GM19035 (cell line): ENCODE measurements around the gene RNF207.
"Not testable (repeated sequence)": the region's sequence is repeated elsewhere in the genome, so short reads cannot be mapped to it uniquely, and the experiment has no call there.

ENCODE experiments used
- ATAC-seq: cut with Tn5 transposase; IDR thresholded peaks from one replicate; pipeline ENCODE4 v1.9.1; 2021; ENCODE audit not compliant: unreplicated experiment

Gene RNF207

GRCh38 chr1:6199298-6200187 lies 6.4 kb upstream of the RNF207 start, which contains the start of gene RPL22:
RPL22 (minus strand) TSS chr1:6199595; CDS start chr1:6199573, 22 bp downstream.
- ATAC-seq = peak; percentile 95

- no peak for ATAC-seq
Observed at GRCh38 chr1:6200188-6200809, 5.6 kb upstream of the RNF207 start.

DNA sequence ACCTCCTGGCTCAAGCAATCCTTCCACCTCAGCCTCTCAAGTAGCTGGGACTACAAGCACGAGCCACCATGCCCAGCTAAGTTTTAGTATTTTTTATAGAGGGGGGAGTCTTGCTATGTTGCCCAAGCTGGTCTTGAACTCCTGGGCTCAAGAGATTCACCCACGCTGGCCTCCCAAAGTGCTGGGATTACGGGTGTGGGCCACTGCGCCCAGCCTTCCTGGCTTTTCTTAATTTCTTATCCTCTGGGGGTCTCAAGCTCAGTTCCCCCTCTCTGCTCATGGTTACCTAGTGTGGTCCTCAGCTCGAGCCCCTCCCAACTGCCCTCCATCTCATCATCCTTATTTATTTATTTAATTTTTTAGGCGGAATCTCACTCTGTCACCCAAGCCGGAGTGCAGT lies 3.7 kb upstream of the RNF207 start:
- ATAC-seq = no peak

DNA sequence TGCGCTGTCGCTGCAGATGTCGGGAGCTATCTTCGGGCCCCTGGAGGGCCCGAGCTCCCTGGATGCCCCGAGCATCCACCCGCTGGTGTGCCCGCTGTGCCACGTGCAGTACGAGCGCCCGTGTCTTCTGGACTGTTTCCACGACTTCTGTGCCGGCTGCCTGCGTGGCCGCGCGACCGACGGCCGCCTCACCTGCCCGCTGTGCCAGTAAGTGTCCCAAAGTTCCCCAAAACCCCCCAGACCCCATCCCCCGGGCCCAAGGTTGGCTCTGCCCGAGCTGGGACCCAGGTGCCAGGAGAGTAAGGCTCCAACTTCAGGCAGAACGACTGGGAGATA lies 569 bp downstream of the RNF207 start:
- no peak for ATAC-seq

DNA sequence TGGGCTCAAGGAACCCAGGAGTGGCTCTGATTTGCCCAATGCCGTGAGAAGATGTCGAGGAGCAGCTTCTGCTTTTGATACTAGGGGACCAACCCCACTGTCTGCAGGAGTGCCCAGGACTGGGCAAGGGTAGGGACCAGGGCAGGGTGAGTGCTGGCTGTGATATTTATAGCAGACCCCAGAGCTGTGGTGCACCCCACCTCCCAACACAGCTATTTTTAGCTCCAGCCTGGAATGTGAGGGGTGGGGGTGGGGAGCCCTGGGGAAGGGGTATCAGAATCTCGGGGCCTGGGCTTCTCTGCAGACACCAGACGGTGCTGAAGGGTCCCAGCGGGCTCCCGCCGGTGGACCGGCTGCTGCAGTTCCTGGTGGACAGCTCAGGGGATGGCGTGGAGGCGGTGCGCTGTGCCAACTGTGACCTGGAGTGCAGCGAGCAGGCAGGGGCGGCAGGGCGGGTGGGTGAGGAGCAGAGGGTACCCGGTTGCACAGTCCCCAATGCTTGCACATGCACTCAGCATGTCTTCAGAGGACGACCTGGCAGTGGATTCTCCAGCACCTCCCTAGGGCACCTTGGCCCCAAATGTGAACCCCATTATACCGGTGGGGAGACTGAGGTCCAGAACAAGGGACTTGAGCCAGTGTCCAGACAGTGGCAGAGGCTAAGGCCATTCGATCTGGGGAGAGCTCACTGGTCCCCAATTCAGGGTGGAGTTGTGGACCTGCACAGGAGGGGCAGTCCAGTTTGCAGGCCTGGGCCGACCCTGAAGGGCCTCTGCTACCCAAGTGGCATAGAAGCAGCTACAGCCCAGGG lies 1.4 kb downstream of the RNF207 start:
- no peak for ATAC-seq

DNA sequence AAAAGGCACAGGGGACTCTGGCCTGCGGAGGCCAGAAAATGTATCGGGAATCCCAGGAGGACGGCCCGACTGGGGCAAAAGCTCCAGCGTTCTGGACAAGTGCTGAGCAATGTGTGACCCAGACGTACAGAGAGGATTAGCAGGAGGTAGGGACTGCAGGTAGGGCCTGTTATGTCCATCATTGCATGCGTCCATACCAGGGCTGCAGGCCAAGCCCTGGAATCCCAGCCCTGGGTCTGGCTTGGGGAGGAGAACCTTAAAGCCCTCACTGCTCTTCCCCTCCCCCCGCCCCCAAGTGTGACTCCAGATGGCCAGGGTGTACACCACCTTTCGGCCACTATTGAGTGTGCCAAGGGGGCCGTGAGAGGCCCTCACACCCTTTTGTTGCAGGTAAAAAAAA lies 2.0 kb downstream of the RNF207 start:
- ATAC-seq = no peak

GRCh38 chr1:6208723-6209660 lies 3.1 kb downstream of the RNF207 start:
- ATAC-seq = no peak

DNA sequence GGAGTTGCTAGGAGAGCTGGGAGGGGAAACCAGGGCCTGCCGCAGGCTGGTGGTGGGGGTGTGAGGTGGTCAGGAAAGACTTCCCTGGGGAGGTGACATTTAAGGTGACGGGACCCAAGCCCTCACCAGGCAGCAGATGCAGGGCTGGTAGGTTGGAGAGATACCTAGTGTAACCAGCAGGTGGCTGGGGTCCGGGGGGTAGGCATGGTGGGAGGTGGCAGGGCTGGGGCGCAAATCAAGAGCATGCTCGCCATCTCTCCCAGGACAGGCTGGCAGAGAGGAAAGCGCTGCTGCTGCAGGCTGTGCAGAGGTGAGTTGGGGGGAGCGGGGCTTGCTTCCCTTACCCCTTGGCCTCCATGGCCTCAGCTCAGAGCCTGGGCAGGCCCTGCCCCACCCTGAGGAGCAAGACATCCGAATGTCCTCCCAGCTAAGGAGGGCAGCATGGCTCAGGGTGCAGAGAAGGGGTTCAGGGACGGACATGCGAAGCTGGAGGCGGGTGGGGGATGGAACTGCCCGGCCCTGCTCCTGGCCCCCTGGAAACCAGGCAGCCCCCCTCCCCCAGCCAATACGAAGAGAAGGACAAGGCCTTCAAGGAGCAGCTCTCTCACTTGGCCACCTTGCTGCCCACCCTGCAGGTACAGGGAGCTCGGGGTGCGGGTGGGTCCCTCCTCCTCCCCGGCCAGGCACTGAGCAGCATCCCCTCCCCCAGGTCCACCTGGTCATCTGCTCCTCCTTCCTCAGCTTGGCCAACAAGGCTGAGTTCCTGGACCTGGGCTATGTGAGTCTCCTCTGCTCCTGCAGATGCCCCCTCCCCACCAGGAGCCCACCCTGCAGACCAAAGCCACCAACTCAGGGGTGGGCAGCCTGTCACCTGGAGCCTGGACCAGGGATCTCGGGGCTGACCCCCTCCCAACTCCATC lies 4.0 kb downstream of the RNF207 start:
- ATAC-seq = no peak

DNA sequence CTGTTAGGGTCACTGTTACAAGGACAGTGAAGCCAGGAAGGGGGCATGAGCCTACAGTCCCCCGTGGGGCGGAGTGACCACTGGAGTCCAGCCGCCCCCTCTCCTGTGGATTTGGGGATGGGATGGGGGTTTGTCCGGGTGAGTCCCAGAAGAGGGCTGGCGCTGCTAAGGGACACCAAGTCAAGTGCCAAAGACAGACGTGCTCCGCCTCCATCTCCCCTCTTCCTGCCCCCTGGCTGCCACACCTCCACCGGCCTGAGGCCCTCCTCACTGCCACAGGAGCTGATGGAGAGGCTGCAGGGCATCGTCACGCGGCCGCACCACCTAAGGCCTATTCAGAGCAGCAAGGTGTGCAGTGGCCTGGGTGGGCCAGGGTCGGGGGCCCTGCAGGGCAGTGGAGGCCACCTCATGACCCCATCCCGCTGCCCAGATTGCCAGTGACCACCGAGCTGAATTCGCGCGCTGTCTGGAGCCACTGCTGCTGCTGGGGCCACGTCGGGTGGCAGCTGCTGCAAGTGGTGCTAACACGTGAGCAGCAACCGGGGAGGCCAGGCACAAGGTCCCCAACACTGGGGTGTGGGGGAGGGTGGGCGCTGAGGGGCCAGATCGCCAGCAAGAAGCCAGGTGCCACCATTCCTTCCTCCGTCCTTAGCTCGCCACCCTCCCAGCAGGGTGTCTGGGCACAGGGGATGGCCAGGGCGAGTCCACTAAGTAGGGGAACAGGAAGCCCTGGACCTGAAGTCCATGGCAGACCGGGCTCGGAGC lies 4.9 kb downstream of the RNF207 start:
- no peak for ATAC-seq

- no peak for ATAC-seq
Observed at GRCh38 chr1:6211731-6212130, 5.8 kb downstream of the RNF207 start.

DNA sequence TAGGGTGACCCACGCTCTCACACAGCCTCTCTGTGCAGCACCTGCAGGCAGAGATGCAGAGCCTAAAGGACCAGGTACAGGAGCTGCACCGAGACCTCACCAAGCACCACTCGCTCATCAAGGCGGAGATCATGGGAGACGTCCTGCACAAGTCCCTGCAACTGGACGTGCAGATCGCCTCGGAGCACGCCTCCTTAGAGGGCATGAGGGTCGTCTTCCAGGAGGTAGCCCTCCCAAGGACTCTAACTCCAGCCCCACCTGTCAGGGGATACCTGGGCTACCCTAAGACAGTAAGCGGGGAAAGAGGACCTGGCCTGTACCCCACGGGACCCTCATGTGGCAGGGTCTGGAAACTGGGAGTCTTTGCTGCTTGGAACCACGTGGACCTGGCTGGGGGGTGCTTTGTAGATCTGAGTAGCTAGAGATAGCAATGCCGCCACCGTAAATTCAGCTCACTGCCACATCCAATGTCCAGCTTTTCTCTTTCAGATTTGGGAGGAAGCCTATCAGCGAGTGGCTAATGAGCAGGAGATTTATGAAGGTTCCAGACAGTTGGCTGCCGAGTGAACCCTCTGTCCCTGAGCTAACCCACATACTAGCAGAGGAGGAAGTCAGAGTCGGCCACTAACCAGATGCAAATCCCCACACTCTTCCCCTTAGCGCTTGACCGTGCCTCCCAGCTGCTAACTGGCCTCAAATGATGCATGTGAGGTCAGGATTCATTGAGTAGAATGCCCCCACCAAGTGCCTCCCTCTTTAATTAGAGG lies 6.5 kb downstream of the RNF207 start:
- ATAC-seq = no peak

DNA sequence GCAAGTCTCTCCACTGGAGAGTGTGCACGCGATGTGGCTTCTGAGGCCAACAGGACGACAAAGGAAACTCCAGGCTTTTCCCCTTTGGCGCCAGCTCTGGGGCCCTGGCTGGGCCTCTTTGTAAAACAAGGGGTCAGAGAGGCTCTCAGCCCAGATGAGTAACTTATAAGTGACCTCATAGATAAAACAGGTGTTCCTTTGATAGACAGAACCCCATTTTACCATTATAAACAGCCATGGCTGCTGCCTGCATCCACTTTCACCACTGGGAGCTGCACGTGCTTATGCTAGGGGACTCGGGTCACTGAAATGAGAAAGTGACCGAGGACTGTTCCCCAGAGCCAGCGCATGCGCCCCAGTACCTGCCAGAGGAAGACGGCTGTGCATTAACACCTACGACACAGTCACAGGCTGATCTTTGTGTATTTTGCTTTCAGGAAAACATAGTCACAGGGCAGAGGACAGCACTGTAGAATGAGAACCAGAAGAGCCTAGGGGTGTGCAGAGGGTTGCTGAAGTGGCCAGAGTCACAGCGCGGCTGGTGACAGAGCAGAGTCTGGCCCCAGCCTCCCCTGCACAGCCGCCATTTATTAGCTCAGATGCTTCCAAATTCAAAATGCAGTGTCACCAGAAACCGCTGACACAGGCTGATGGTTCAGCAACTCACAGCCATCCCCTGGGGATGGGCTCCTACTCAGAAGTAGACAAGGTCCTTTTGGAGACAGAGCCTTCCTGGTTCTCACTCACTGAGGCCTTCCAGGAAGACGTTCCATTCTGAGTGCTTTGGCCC lies 12.7 kb downstream of the RNF207 start:
- ATAC-seq = no peak

- not testable (repeated sequence) for ATAC-seq
Observed at GRCh38 chr1:6219641-6220040, 13.7 kb downstream of the RNF207 start.

DNA sequence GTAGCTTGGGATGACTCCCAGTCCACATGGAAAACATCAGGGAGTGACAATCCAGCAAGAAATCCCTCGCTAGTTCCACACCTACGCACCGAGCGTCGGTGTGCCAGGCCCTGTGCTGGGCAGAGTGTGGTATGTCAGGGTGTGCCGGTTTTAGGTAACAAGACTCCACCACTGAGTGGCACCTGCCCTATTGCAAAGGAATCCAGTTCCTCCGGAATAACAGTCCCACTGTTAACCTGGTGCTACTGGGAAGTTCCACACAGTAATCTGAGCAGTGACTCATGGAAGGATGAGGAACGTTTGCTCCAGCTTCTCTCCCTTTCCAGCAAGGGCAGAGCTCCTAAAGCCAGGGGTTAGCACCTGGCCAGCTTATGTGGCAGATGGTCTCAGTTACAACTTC lies 14.3 kb downstream of the RNF207 start:
- ATAC-seq = no peak

DNA sequence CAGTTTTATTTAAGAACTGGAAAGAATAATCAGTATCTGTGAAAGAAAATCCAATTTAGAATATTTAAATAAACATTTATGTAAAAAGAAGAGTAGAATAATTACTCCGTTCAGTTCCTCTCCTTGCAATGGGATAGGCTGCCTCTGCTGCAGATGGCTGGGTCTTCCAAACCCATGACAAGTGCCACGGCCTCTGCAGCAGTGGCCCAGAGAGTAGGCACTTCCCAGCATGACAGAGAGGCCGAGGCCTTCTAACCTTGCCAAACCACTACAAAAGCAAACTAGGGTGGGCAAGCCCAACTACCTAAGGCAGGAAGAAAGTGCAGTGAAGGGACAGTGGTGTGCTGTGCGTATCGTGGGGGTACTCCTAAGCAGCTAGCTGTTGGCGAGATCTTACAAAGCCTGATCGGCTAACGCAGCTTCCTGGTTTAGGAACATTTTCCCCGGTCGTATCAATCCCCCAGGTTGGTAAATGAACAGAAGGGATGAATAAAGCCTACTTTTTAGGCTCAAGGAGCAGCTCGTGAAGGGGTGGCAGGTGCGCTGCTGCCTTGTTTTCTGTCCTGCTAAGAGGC lies 15.4 kb downstream of the RNF207 start:
- ATAC-seq = no peak

GRCh38 chr1:6222636-6223035 lies 16.7 kb downstream of the RNF207 start:
- ATAC-seq = no peak

DNA sequence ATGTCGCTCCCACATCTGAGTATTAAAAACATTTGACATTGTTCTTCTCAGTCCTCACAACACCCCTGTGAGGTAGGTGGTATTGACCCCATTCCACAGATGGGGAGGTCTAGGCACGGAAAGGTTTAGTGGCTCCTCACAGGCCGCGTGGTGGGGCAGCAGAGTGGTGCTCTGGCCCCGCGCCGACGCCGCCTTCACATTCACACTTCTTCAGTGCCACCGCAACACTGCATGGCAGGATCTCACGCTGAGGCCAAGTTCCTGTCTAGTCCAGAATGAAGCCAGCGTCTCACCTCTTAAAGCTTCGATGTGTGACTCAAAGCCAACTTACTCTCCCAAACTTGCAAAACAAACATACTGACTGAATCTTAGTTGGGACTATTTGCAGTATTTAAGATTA lies 17.7 kb downstream of the RNF207 start:
- no peak for ATAC-seq
